GM12878 (cell line): ENCODE results near the gene AKAP7. TPM values are rescaled to one million over a fixed set of nuclear protein-coding genes. Genes with fewer than 3 reads are reported as not detected.

Experiments used
- ATAC-seq: fragments of 200-7000 bp; cut with Tn5 transposase; 3 replicates; pipeline ENCODE4 v1.9.1; 2020; ENCODE audit warnings: mild to moderate bottlenecking, moderate library complexity
- BruUV-seq: library from RNA; stranded (reverse); fragments of 400-500 nt; replicated peaks from 2 replicates; lab custom pipeline; 2021; lab: Mats Ljungman, UMichigan
- CTCF ChIA-PET: fragments of 300-600 bp; sonication (Branson Sonifier 250); formaldehyde crosslinking; extraction: SDS; loops from one replicate; lab custom pipeline; 2021; ENCODE audit warnings: inconsistent platforms; lab: Yijun Ruan, JAX
- POLR2A ChIA-PET: fragments of 350-600 bp; formaldehyde crosslinking; extraction: SDS; loops from one replicate; lab custom pipeline; 2021; ENCODE audit warnings: inconsistent platforms; lab: Charles Lee
- RAD21 ChIA-PET: fragments of 300-600 bp; sonication (Branson Sonifier 250); formaldehyde crosslinking; loops from one replicate; lab custom pipeline; 2023; ENCODE audit warnings: antibody characterized with exemption; ENCODE audit not compliant: unreplicated experiment; lab: Charles Lee
- SMC1A ChIA-PET: fragments of 300-600 bp; sonication (Branson Sonifier 250); formaldehyde crosslinking; loops from one replicate; lab custom pipeline; 2023; ENCODE audit not compliant: unreplicated experiment, uncharacterized antibody; lab: Charles Lee
- DNase-seq: peaks from one replicate; pipeline ENCODE4 v3.0.0-alpha.2; 2011; ENCODE audit warnings: low read depth, low spot score
- FAIRE-seq: peaks from 3 replicates; lab custom pipeline; 2011; peaks lifted over from hg19 to GRCh38; lab: Jason Lieb, UNC
- H2AFZ ChIP-seq: 2 replicates; pipeline ENCODE4 v1.6.0; 2011; ENCODE audit warnings: low read depth, low read length, control low read depth; ENCODE audit not compliant: control insufficient read depth
- H3K27ac ChIP-seq: 2 replicates; pipeline ENCODE4 v1.5.1; 2011; ENCODE audit warnings: control low read depth; ENCODE audit not compliant: control insufficient read depth, insufficient read depth
- H3K27me3 ChIP-seq, 2 experiments: replicated peaks in 1 of 2; 2 replicates each; pipeline versions ENCODE4 v1.6.0 to v1.6.1; 2011; ENCODE audit warnings: low read length in 1 of 2; ENCODE audit not compliant: control insufficient read depth in 2 of 2, insufficient read depth in 2 of 2
- H3K36me3 ChIP-seq, 2 experiments: 2 replicates each; pipeline ENCODE4 v1.5.1; 2011; ENCODE audit warnings: low read length in 1 of 2; ENCODE audit not compliant: control insufficient read depth in 2 of 2, insufficient read depth in 2 of 2
- H3K4me1 ChIP-seq: 2 replicates; pipeline ENCODE4 v1.6.1; 2011; ENCODE audit warnings: mild to moderate bottlenecking, low read length, moderate library complexity, mixed read lengths; ENCODE audit not compliant: control insufficient read depth, insufficient read depth
- H3K4me2 ChIP-seq: 2 replicates; pipeline ENCODE4 v1.6.0; 2011; ENCODE audit warnings: control low read depth; ENCODE audit not compliant: control insufficient read depth, insufficient read depth
- H3K4me3 ChIP-seq: fragments of 200-600 bp; sonication (generic); 2 replicates; pipeline ENCODE4 v1.5.1; 2016
- H3K79me2 ChIP-seq: 2 replicates; pipeline ENCODE4 v1.6.0; 2011; ENCODE audit warnings: low read length; ENCODE audit not compliant: control insufficient read depth, insufficient read depth
- H3K9ac ChIP-seq: 2 replicates; pipeline ENCODE4 v1.8.0; 2011; ENCODE audit warnings: low read length, control low read depth, mixed read lengths; ENCODE audit not compliant: control insufficient read depth, insufficient read depth
- H3K9me3 ChIP-seq: replicated peaks from 3 replicates; pipeline ENCODE4 v1.5.1; 2011; ENCODE audit warnings: mild to moderate bottlenecking, low read length; ENCODE audit not compliant: control insufficient read depth, insufficient read depth
- H4K20me1 ChIP-seq: 2 replicates; pipeline ENCODE4 v1.6.0; 2011; ENCODE audit not compliant: control insufficient read depth, insufficient read depth
- BMI1 ChIP-seq: fragments of 450-650 bp; IDR thresholded peaks from 2 replicates; pipeline ENCODE4 v1.6.1; 2016; ENCODE audit warnings: mild to moderate bottlenecking, moderate library complexity, borderline replicate concordance
- KLF5 ChIP-seq: fragments of 450-650 bp; IDR thresholded peaks from 2 replicates; pipeline ENCODE4 v1.6.1; 2014; ENCODE audit warnings: mild to moderate bottlenecking; ENCODE audit not compliant: partially characterized antibody
- NBN ChIP-seq: fragments of 450-650 bp; IDR thresholded peaks from 2 replicates; pipeline ENCODE4 v1.6.1; 2016
- NFIC ChIP-seq: IDR thresholded peaks from 2 replicates; pipeline ENCODE4 v1.6.1; 2012; ENCODE audit warnings: low read depth, mild to moderate bottlenecking, inconsistent platforms, low read length, moderate library complexity
- NR2C1 ChIP-seq: fragments of 450-650 bp; IDR thresholded peaks from 2 replicates; pipeline ENCODE4 v1.6.1; 2017; ENCODE audit warnings: antibody characterized with exemption, mild to moderate bottlenecking, moderate library complexity
- RFX5 ChIP-seq: IDR thresholded peaks from 2 replicates; pipeline ENCODE4 v1.6.1; 2011; ENCODE audit warnings: low read depth, low read length, improper control_type of control experiment
- SMAD1 ChIP-seq: fragments of 450-650 bp; IDR thresholded peaks from 2 replicates; pipeline ENCODE4 v1.6.1; 2018; ENCODE audit warnings: mild to moderate bottlenecking, low read depth; ENCODE audit not compliant: partially characterized antibody
- SMC3 ChIP-seq: IDR thresholded peaks from 2 replicates; pipeline ENCODE4 v1.6.1; 2011; ENCODE audit warnings: low read length, improper control_type of control experiment, borderline replicate concordance
- TBL1XR1 ChIP-seq: IDR thresholded peaks from 2 replicates; pipeline ENCODE4 v1.6.1; 2012; ENCODE audit warnings: low read depth, low read length, improper control_type of control experiment
- WRNIP1 ChIP-seq: IDR thresholded peaks from 2 replicates; pipeline ENCODE4 v1.6.1; 2011; ENCODE audit warnings: low read depth, low read length, improper control_type of control experiment, borderline replicate concordance
- YY1 ChIP-seq: IDR thresholded peaks from 2 replicates; pipeline ENCODE4 v1.6.1; 2011; ENCODE audit warnings: low read depth, mild to moderate bottlenecking, low read length
- WGBS: methylation state at CpG from one replicate; pipeline ENCODE4 v1.1.6; 2016; ENCODE audit warnings: low lambda C conversion rate; ENCODE audit not compliant: insufficient replicate concordance, insufficient coverage; ENCODE audit errors: missing lambda C conversion rate; 5-methylcytosine and 5-hydroxymethylcytosine counted together
- in situ Hi-C: fragments of 300-500 bp; cut with MboI; formaldehyde crosslinking; loops from 9 replicates; pipeline ENCODE4 v1.14.3; 2018; ENCODE audit warnings: mixed read lengths
- intact Hi-C: fragments of 100-400 bp; cut with micrococcal nuclease; formaldehyde crosslinking; loops from one replicate; pipeline ENCODE4 v1.14.2; 2022; ENCODE audit not compliant: unreplicated experiment
- polyA plus RNA-seq, 11 experiments: library from polyadenylated mRNA; depleted of rRNA in 4 of 11; unstranded in 6 of 11; stranded (reverse) in 5 of 11; fragments of >200 nt; fragmentation: Nextera tagmentation in 4 of 11; fragmentation: Illumina TruSeq in 1 of 11; extraction: Ambion mirVana in 4 of 11; extraction: Trizol in 1 of 11; gene quantifications; 1 replicate in 1 of 11; 2 replicates in 10 of 11; pipeline versions ENCODE4 v1.2.1 to v1.2.3, GENCODE V29; 2011 to 2016; ENCODE audit warnings: inconsistent platforms in 2 of 11, missing spikeins in 2 of 11, low read depth in 1 of 11
- total RNA-seq, 4 experiments: library from RNA; depleted of rRNA in 3 of 4; stranded (reverse); fragments of >200 nt in 3 of 4; fragmentation: Illumina TruSeq in 1 of 4; extraction: Trizol in 1 of 4; gene quantifications; 2 replicates each; pipeline versions ENCODE4 v1.2.1 to v1.2.3, GENCODE V29; 2013 to 2021

The AKAP7 gene
- total and polyA plus RNA-seq, 10 of the 15 experiments (the other 5 are each of a cell fraction or from before 2014, with no cell fraction given) = 0.06 to 0.58 (median 0.28) TPM; not detected in 1

DNA sequence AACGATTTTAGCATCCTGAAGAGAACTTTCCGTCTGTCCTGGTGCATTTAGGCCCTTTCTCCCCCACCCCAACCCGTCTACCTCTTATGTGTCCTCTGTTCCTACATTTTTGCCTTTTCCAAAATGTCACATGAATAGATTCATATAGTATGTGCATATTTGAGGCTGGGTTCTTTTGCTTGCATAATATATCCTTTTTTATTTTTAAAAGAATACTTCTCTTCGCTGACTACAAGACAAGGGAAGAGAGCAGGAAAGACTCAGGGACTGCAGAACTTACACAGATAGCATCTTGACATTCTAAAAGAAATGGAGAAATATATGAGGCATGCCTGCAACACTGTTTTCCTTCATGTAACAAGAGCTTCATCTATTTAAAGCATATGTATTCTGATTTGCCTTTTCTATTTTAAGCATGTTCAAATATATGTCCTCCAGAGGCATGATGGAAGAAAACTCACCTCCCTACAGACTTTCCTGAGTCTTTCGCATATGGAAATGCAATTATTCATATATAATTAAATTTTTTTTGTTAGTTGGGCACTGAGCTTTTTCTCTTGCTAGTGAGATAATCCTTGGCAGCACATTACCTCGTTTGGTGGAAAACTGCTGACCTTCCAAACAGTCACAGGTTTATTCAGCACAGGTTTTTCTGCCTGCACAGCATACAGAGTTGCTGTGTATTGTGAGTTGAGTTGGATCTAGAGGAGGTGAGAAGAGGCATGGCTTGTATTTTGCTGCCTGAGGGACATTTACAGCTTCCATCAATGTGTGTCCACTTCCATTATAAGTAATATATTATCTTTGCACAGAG, 170.0 kb downstream of the AKAP7 start:
- H3K9me3 ChIP-seq = no peaks in the 10 kb centered on the region; the same call in 2 of the 3 replicates
- no peak overlapping the region for H3K4me3 ChIP-seq
- no peaks in the 10 kb centered on the region for H3K4me1 ChIP-seq
- ChIA-PET CTCF (no interaction called here), SMC1A (interaction anchor here (2.0 kb wide), 1 partner anchor 12 kb away, joined by 4 read pairs; no protein-coding TSS in a partner anchor), POLR2A (no interaction called here), RAD21 (no interaction called here)
- 24% methylated on average over 6 of the region's 6 CpGs for WGBS
- H3K27ac ChIP-seq = no peak overlapping the region
- no peak for FAIRE-seq
- in situ Hi-C loops (no loop called here), intact Hi-C loops (no loop called here)
- H3K79me2 ChIP-seq = no peaks in the 10 kb centered on the region
- H3K36me3 ChIP-seq = no peaks in the 10 kb centered on the region
- no peak for DNase-seq
- no peak overlapping the region for H3K4me2 ChIP-seq
- no peak overlapping the region for H2AFZ ChIP-seq
- no TSS peak for BruUV-seq
- no peak for ATAC-seq
- no peaks in the 10 kb centered on the region; a peak in 2 of 4 replicates for H3K27me3 ChIP-seq
- TF ChIP-seq SMAD1 (no peak), NFIC (no peak), WRNIP1 (no peak), RFX5 (no peak), YY1 (no peak), KLF5 (no peak), BMI1 (no peak), SMC3 (no peak), TBL1XR1 (no peak), NBN (no peak), NR2C1 (no peak)
- H4K20me1 ChIP-seq = no peaks in the 10 kb centered on the region
- no peak overlapping the region for H3K9ac ChIP-seq
